Psoas muscle (tissue), 8 donors: ENCODE measurements around the gene PRMT9. TPM values are rescaled to one million over a fixed set of nuclear protein-coding genes. Genes with fewer than 3 reads are reported as not detected.

Experiments used
- ATAC-seq, 4 donors: fragments of 200-7000 bp; cut with Tn5 transposase; one replicate each; pipeline ENCODE4 v1.9.1; 2020; ENCODE audit warnings: moderate library complexity in 3 of 4, mild to moderate bottlenecking in 2 of 4
- DNase-seq, 2 donors: peaks; one replicate each; pipeline ENCODE4 v3.0.0-alpha.2; 2020
- H3K27ac ChIP-seq: fragments of 200-600 bp; one replicate; pipeline ENCODE4 v1.8.0; 2022
- H3K27me3 ChIP-seq, 3 donors: fragments of 200-600 bp in 1 of 3; one replicate each; pipeline versions ENCODE4 v1.6.1 to v1.8.0; 2013 to 2022; ENCODE audit warnings: low read length in 2 of 3, mild to moderate bottlenecking in 2 of 3, moderate library complexity in 1 of 3; ENCODE audit not compliant: insufficient read depth in 3 of 3
- H3K36me3 ChIP-seq, 2 donors: fragments of 200-600 bp in 1 of 2; one replicate each; pipeline versions ENCODE4 v1.6.1 to v1.8.0; 2013 to 2022; ENCODE audit warnings: low read depth in 1 of 2, mild to moderate bottlenecking in 1 of 2, moderate library complexity in 1 of 2; ENCODE audit not compliant: insufficient read depth in 1 of 2
- H3K4me1 ChIP-seq: fragments of 200-600 bp; one replicate; pipeline ENCODE4 v1.8.0; 2022
- H3K4me3 ChIP-seq: fragments of 200-600 bp; one replicate; pipeline ENCODE4 v1.8.0; 2022; ENCODE audit warnings: mild to moderate bottlenecking
- H3K9me3 ChIP-seq: fragments of 200-600 bp; one replicate; pipeline ENCODE4 v1.8.0; 2022
- WGBS, 3 donors: extraction: QIAGEN DNeasy Blood & Tissue Kit; methylation state at CpG; one replicate each; pipeline versions ENCODE4 v1.1.6 to v1.1.7; 2013; 5-methylcytosine and 5-hydroxymethylcytosine counted together
- intact Hi-C, 2 donors: fragments of 100-400 bp; cut with DNase I; formaldehyde crosslinking; loops; one replicate each; pipeline versions ENCODE4 v1.11.0 to v1.14.2; 2022
- polyA plus RNA-seq, 3 donors: library from polyadenylated mRNA; stranded (reverse); fragments of 200-250 nt; gene quantifications; one replicate each; pipeline ENCODE4 v1.2.3, GENCODE V29; 2013
- total RNA-seq, 4 donors: library from RNA; stranded (reverse); fragmentation: NEBNext Ultra II Directional in 2 of 4; extraction: Animal tissue kit (Norgen Biotek cat#: 25700) in 2 of 4; gene quantifications; one replicate each; pipeline versions ENCODE4 v1.2.1 to v1.2.4, GENCODE V29; 2021 to 2023
- TF ChIP-seq, protein P1 (sequence below): fragments of 200-600 bp; IDR thresholded peaks from one replicate; pipeline ENCODE4 v1.8.0; 2022; ENCODE audit warnings: antibody characterized with exemption
- donor health status: healthy with polysubstance abuse.
- donor health status: DM: no; HTN: no; CAD: no; lungs with moderate emphysema.
- donor health status: Bipolar disorder and iron deficiency.
- donor health status: healthy.
- donor health status: DM: yes; HTN: yes; CAD: no.
- donor health status: DM: no; HTN: no; CAD: no.
- donor health status: DM: no; HTN: no; CAD: no.
- donor health status: DM: yes; HTN: yes; CAD: no.

Gene PRMT9
- total and polyA plus RNA-seq, 7 donors, result 1.8 to 5.8 (median 4.3) TPM

- no peak for ATAC-seq
- intact Hi-C loops, result loop anchor here (5.0 kb wide), 4 partner anchors 42 to 102 kb away; no protein-coding TSS in a partner anchor
- H3K36me3 ChIP-seq, result no peaks in the 10 kb centered on the region
- peaks cover 17% of the 10 kb centered on the region for H3K4me1 ChIP-seq
- no peaks in the 10 kb centered on the region for H3K9me3 ChIP-seq
- DNase-seq, result no peak
- peak overlapping the region; percentile 97 for H3K27ac ChIP-seq
- H3K4me3 ChIP-seq, result no peak overlapping the region
- WGBS, 3 donors, result 77 to 85% (median 78%) methylated on average over 4 of the region's 4 CpGs
- no peaks in the 10 kb centered on the region for H3K27me3 ChIP-seq
- TF ChIP-seq, protein P1, sequence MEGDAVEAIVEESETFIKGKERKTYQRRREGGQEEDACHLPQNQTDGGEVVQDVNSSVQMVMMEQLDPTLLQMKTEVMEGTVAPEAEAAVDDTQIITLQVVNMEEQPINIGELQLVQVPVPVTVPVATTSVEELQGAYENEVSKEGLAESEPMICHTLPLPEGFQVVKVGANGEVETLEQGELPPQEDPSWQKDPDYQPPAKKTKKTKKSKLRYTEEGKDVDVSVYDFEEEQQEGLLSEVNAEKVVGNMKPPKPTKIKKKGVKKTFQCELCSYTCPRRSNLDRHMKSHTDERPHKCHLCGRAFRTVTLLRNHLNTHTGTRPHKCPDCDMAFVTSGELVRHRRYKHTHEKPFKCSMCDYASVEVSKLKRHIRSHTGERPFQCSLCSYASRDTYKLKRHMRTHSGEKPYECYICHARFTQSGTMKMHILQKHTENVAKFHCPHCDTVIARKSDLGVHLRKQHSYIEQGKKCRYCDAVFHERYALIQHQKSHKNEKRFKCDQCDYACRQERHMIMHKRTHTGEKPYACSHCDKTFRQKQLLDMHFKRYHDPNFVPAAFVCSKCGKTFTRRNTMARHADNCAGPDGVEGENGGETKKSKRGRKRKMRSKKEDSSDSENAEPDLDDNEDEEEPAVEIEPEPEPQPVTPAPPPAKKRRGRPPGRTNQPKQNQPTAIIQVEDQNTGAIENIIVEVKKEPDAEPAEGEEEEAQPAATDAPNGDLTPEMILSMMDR, result no peak
Measured at GRCh38 chr4:147730333-147730732, 46.4 kb upstream of the PRMT9 start.

- DNase-seq, result no peak
- H3K36me3 ChIP-seq, result no peaks in the 10 kb centered on the region
- no peaks in the 10 kb centered on the region for H3K27me3 ChIP-seq
- 62 to 73% (median 63%) methylated on average over 2 of the region's 2 CpGs for WGBS, 3 donors
- no peaks in the 10 kb centered on the region for H3K4me1 ChIP-seq
- H3K9me3 ChIP-seq, result no peaks in the 10 kb centered on the region
- no peak overlapping the region for H3K4me3 ChIP-seq
- intact Hi-C loops, result loop anchor here in 1 of 2 donors (5.0 kb wide), 1 partner anchor 135 kb away; no protein-coding TSS in a partner anchor
- no peak for ATAC-seq
- H3K27ac ChIP-seq, result no peak overlapping the region
- TF ChIP-seq, protein P1, result no peak
Measured at GRCh38 chr4:147727476-147728028, 43.6 kb upstream of the PRMT9 start.

- intact Hi-C loops, result loop anchor here in 1 of 2 donors (5.0 kb wide), 1 partner anchor 137 kb away; no protein-coding TSS in a partner anchor
- Histone ChIP-seq H3K36me3 (no peaks in the 10 kb centered on the region), H3K9me3 (no peaks in the 10 kb centered on the region)
Measured at GRCh38 chr4:147725673-147726072, 41.7 kb upstream of the PRMT9 start.

DNA sequence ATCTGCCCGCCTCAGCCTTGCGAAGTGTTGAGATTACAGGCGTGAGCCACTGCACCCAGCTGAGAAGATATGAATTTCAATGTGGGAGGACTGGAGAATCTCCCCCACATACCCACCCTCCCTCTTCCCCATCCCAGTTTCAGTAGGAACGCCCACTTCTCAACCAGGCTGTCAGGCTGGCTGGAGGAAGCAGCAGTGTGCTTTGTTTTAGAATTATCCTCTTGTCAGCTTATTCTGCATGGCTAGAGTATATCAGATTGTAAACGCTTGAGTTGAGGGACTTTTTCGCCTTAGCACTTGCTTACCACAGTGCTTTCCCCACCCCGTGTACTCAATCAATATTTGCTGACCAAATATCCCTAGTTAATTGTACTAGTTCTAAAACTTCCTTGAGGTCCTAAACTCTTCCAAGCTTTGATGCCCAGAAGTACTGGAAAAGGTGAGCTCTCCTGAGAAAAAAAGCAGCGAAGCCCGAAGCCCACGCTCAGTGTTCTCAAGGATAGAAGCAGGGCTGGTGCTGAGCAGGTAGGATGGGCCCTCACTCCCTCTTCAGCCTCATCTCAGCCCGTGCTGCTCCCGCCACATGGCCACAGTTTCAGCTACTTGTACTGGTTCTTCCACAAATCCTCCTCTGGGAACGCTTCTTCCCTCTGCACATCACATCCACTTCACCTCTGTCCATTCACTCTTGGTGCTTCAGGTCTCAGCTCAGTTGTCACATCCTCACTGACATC is 40.7 kb upstream of the PRMT9 start:
- H3K4me3 ChIP-seq, result no peak overlapping the region
- H3K36me3 ChIP-seq, result no peaks in the 10 kb centered on the region
- no peaks in the 10 kb centered on the region for H3K4me1 ChIP-seq
- 88 to 93% (median 89%) methylated on average over 13 of the region's 13 CpGs for WGBS, 3 donors
- DNase-seq, result no peak
- H3K9me3 ChIP-seq, result no peaks in the 10 kb centered on the region
- no peak overlapping the region for H3K27ac ChIP-seq
- intact Hi-C loops, result loop anchor here in 1 of 2 donors (5.0 kb wide), 1 partner anchor 138 kb away; no protein-coding TSS in a partner anchor
- ATAC-seq, result no peak
- no peaks in the 10 kb centered on the region for H3K27me3 ChIP-seq
- TF ChIP-seq, protein P1, result no peak

More at GRCh38 chr4:147725673-147726072, 41.7 kb upstream of the PRMT9 start:
- H3K27ac ChIP-seq, result no peak overlapping the region
- DNase-seq (no peak), ATAC-seq (no peak)
- no peak overlapping the region for H3K4me3 ChIP-seq
- H3K27me3 ChIP-seq, result no peaks in the 10 kb centered on the region
- WGBS, 3 donors, result 94 to 98% (median 94%) methylated on average over 4 of the region's 4 CpGs
- no peaks in the 10 kb centered on the region for H3K4me1 ChIP-seq
- TF ChIP-seq, protein P1, result no peak
